SK-N-SH treated with all-trans-retinoic acid at 6 μM for 48 hours (cell line): ENCODE results near the gene NCBP3.

ENCODE experiments used
- RARB ChIP-seq: fragments of 250-450 bp; sonication (Bioruptor Pico); IDR thresholded peaks from 2 replicates; pipeline ENCODE4 v1.8.0; 2021; ENCODE audit warnings: mild to moderate bottlenecking, moderate library complexity
- TOX ChIP-seq: fragments of 250-450 bp; sonication (Bioruptor Pico); IDR thresholded peaks from 2 replicates; pipeline ENCODE4 v1.8.0; 2021; ENCODE audit warnings: mild to moderate bottlenecking, moderate library complexity, borderline replicate concordance

DNA sequence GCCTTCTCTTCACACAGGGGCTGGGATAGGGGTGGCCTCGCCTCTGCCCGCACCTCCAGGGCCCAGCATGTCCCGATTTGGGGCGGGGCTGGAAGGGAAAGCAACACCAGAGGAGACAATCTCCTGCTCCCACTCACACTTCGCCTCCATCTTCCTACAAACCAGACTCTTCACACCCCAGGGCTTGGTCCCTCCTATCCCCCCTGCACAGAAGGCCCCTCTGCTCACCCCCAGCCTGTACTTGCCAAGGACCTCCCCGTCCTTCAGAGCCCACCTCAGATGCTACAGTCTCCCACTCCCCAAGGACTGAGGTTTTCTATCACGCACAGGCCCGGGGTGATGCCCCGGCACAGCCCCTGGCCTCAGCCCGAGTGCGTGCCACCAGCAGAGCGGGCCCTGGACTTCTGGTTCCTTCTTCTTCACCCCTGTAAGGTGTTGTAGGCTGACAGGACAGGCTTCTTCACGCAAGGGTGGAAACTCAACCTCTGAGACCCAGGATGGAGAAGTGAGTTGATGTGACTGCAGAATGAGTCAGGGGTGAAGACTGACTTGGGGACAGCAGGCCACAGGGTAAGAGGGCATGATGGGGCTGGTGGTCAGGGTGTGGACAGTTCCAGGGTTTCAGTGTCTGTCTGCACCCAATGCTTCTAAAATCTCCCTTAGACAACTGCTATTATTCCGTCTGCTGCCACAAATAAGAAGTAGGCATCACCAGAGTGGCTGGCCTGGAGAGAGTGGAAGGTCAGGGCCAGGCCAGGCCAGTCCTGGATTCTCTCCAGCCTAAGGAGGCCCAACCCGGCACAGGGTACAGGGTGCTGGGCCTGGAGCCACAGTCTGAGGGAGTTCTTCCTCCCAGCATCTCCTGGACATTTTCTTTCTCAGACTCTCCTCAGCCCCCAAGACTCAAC is 47.5 kb downstream of the NCBP3 start:
- TF ChIP-seq TOX (no peak), RARB (CRISPR knock-in tag) (no peak)
